HG03095 (cell line): ENCODE data around the gene TM6SF1.
"Not testable (repeated sequence)": the region's sequence is repeated elsewhere in the genome, so short reads cannot be mapped to it uniquely, and the experiment has no call there.

Source experiments
- ATAC-seq: cut with Tn5 transposase; IDR thresholded peaks from one replicate; pipeline ENCODE4 v1.9.1; 2021; ENCODE audit warnings: moderate library complexity; ENCODE audit not compliant: unreplicated experiment

The TM6SF1 gene

DNA sequence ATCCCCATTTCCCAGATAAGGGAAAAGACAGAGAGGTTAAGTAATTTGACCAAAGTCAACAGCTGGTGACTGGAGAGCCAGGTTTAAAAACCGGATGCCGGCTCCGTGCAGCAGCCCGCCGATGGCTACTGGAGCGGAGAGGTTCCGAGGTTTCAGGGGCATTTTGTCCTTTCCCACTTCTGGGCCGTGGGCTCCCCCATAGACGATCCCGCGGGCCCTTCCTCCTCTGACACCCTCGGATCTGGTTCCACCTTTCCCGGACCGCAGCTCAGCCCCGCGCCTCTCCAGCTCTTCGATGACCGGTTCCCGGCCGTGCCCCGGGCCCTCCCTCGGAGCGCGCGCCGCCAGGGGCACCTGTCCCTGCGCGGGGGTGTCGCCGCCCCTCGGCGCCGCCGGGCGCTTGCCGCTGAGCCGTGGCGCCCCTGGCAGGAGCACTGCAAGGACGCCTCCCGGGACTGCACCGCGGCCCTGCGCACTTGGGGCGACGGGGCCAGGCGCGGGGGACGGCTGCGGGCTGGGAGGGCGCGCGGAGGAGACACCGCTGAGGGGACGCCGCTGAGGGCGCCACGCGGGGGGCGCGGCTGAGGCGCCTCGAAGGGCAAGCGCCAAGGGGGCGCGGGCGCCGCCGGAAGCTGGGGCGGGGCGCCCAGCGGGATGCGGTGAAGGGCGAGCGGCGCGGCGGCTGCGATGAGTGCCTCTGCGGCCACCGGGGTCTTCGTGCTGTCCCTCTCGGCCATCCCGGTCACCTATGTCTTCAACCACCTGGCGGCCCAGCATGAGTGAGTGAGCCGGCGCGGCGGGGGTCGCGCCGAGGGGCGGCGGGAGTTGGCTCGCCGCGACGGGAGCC lies at the start of gene TM6SF1:
Gene TM6SF1, plus strand, starts transcription at position 652 of the 847 bp plus-strand sequence. Its CDS starts 36 bp downstream, at position 688.
- ATAC-seq = no peak

DNA sequence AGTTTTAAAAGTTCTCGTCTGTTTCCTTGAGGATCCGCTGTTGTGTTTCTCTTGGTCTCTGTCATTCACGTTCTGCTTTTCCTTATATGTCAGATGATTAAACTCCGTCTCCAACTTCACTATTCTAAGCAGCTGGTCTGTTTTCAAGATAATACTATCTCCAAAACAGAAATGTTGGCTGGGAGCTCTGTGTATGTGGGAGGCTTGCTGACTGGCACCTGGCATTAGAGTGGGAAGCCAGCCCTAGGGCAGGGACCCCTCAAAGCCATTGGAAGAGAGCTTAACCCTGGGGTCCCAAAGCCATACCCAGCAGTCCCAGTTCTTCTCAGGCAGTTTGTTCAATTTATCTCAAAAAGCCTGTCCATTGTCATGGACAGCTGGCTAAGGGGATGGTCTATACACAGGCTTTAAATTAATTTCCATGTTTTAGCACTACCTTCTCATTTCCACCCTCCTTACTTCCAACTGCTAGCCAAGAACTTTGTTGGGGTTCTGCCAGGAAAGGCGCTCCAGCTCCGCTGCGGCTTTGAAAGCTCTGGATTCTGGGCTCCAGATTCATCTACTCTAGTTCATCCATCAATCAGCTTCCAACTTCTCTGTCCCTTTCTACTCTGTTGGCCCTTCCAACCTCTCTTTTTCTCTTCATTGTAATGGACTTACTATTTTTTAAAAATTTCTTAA lies 49.6 kb upstream of the TM6SF1 start:
- ATAC-seq = no peak

DNA sequence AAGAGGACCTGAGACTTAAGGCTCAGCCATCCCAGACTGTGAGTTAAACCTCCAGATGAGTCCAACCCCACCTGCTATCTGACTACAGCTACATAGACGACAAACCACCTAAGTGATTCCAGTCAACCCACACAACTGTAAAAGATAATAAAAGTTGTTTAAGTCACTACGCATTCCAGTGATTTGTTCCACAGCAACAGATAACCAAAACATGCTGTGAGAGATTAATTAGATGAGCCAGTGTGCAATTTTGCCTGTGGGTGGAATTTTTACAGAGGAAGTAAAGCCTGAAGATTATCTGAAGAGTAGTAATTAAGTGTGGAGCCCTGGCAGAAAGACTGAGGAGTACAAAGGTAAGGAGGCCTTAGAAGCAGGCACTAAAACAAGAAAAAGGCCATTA lies 45.8 kb upstream of the TM6SF1 start:
- no peak for ATAC-seq

DNA sequence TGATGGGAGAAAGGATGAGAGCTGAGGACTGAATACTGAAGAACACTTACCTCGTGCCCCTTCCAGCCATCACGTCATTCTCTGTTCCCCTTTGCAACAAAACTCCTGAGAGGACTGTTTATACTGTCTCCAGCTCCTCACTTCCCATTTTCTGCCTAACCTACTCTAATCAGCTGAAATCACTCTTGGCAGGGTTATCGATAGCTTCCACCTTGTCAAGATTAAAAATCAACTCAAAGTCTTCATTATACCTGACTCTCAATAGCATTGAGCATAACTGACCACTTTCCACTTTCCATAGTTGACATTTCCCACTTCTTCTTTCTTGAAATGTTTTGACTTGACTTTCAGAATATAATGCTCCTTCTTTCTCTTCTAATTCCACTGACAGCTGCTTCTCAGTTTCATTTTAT lies 44.7 kb upstream of the TM6SF1 start:
- no peak for ATAC-seq

DNA sequence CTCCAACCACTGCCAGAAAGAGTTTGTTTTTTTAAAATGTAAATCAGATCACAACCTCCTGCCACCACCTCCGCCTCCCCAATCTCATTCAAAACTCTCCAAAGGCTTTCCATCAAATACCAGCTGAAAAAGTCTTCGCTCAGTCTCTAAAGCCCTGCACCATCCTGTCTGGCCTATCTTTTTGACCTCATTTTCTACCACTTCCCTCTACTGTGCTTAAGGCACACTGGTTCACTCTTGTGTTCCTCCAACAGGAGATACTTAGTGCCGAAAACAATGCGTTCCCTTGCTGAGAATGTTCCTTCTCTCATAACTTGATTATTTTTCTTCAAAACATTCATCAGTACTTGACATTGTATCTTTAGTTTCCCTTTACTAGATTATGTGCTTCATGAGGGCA lies 43.9 kb upstream of the TM6SF1 start:
- ATAC-seq = no peak

DNA sequence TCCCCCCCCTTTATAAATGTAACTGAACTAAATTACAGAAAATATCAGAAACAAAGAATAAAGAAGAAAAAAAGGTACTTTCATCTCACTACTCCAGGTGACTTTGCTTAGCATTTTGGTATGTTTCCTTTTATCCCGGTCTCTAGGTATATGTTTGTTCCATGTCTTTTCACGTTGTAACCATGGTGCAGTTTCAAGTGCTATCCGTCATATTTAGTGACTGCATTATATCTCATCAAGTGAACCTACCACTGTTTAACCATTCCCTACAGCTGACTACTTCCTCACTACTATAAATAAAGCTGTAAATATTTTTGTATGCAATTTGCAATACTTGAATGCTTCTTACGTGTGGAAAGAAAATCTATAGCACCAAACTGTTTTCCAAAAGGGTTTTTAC lies 42.6 kb upstream of the TM6SF1 start:
- no peak for ATAC-seq

DNA sequence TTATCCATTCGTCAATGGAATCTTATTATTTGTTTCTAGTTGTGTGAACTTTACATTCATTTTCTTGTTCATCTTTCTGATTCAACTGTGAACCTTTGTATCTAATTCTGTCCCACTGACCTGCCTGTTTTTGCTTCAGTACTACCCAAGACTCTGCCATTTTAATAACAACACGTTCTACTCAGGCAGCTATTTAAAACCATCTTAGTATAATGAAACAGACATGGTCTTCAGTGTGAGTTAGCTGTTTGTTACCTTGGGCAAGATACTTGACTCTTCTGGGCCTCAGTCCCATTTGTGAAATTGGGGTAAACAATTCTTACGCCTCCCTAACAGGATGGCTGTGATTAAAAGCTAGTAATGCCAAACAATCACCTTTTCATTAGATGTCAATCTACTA lies 42.0 kb upstream of the TM6SF1 start:
- no peak for ATAC-seq

DNA sequence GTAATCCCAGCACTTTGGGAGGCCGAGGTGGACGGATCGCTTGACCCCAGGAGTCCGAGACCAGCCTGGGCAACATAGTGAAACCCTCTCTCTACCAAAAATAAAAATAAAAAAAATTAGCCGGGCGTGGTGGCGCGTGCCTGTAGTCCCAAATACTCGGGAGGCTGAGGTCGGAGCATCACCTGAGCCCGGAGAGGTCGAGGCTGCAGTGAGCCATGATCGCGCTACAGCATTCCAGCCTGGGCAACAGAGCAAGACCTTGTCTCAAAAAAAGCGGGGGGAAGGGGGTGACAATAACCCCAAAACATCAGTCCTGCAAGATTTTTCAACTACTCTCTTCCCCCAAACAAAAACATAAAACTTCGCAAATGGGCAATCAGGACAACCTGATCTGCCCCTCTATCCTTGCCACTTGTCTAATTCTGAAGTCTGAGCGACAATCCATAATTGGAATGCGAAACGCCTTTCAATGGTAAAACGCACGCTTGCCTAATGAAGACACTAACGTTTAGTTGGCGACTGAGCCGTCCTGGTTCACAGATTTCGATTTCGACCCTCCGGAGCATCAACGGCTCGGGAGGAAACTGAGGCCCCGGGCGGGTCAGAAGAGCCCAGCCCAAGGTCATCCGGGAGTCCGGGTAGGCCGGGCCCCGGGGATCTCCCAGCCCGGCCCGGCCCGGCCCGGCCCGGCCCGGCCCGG lies 41.3 kb upstream of the TM6SF1 start:
- no peak for ATAC-seq

DNA sequence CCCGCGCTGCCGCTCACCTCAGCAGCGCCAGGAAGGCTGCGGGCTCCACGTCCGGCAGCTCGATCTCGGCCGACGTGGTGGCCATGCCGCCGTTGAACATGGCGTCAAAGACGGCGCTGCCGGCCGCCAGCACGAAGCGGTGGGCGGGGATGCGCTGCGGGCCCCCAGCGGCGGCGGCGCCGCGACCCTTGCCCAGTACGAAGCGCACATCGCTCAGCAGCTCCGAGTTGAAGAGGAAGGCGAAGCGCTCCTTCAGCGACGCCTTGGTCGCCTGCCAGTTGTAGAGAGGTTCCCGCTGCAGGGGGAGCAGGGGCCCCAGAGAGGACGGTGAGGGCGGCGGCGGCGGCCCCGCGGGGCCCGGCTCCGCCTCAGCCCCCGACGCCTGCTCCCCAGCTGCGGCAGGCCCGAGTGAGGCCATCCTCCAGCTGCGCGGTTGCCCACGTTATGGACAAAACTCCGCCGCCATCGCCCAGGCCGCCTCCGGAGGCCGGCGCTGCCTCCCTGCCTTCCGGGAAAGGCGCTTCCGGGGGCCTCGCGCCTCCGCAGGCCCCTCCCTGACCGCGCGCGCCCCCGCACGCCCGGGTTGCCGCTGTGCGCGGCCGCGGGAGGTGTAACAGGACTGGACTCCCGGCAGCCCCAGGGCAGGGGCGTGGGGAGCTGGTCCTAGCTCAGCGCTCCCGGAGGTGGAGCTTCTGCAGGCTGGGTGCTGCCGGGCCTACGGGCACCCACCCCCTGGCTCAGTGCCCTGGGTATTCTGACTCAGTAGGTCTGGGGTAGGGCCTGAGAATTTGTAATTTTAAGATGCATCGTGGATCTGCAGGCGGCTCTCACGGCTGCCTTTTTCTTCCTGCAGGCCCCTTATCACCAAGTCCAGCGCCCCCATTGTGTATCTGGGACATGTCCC lies 40.5 kb upstream of the TM6SF1 start, which contains the start of gene BTBD1:
Gene BTBD1, minus strand, starts transcription at position 519 of the 904 bp plus-strand sequence. Its CDS starts 101 bp downstream, at position 418.
- peak; percentile 85 for ATAC-seq

DNA sequence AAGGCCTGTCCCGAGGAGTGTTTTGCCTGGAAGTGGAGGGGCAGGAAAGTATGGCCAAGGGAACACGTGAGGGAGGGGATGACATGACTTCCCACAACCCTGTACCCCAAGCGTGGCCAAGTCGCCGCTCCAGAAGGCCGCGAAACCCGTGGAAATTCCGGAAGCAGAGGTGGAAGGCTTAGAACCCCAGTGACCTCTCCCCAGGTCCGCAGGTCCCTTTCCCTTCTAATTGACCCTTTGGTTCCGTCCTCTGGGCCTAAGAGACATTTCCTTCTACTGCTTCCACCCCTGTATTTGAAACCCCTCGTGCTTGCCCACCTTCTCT lies 39.8 kb upstream of the TM6SF1 start:
- ATAC-seq = no peak

DNA sequence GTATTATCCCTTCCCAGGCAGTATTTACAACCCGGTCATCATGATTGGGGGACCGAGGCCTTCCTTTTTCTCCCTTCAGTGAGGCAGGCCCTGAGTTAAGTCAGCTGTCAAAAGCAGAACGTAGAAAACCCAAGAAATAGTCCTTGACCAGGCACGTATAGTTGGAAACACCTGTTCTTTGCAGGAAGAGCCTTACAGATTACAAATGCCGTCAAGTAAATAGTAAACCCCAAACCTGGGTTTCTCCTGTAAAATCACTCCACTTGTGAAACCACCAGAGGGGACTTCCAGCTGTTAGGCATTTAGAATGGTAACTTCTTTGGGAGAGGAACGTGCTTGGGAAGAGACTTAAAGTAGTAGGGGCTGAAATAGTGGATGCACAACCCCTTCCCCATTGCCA lies 39.4 kb upstream of the TM6SF1 start:
- no peak for ATAC-seq

DNA sequence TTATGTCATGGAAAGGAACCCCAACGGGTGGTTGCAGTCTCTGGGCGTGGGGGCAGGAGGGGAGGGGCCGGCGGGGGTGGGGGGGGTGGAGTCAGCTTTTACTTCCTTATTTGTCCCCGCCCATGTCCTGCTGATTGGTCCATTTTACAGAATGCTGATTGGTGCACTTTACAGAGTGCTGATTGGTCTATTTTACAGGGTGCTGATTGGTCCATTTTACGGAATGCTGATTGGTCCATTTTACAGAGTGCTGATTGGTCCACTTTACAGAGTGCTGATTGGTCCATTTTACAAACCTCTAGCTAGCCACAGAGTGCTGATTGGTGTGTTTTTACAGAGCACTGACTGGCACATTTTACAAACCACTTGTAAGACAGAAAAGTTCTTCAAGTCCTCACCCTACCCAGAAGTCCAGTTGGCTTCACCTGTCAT lies 38.2 kb upstream of the TM6SF1 start:
- ATAC-seq = not testable (repeated sequence)

DNA sequence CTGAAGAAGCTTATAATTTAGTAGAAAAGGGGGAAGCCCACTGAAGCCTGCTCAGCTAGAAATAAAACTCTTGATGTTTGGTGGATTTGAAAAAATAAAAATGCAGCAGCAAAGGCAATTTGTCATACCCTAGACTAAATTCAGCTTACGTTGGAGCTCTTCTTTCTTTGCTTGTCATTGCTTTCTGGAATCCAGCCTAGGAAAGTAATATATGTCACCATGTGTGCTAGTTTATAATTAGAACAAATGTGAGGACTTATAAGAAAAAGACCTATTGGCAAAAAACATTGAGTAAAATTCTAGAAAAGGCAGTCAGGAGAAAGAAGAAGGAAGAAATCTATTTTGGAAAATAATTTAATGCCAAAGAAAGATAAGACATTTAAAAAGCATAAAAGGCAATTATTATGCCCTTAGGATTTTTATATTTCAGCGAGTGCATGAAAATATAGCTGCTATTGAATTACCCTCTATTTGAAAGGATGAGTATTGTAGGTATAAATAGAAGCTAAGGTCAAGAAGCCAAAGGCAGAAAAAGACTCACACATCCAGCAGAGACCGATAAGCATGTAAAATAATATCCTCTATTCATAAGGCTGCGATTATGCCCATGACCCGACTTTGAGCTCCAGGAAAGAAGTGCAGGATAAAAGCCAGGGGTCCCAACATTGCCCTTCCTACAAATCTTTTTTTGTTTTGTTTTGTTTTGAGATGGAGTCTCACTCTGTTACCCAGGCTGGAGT lies 29.8 kb upstream of the TM6SF1 start:
- ATAC-seq = no peak

DNA sequence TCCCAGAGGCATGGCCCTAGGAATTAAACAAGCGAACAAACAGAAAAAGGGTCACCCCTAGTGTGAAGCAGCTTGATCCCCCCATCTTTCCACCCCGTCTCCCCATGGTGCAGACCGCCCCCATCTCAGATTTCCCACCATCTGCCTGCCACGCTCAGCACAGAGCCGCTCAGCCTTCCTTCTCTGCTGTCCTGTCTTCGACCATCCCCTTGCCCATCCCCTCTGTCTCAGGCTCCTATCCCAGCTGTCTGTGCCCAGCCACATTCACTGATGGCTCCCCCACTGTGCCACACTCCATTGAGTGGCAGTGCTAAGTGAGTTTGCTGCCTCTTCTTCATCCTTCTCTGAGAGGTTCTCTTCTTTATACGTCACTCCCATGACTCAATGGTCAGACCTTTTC lies 28.7 kb upstream of the TM6SF1 start:
- ATAC-seq = no peak

DNA sequence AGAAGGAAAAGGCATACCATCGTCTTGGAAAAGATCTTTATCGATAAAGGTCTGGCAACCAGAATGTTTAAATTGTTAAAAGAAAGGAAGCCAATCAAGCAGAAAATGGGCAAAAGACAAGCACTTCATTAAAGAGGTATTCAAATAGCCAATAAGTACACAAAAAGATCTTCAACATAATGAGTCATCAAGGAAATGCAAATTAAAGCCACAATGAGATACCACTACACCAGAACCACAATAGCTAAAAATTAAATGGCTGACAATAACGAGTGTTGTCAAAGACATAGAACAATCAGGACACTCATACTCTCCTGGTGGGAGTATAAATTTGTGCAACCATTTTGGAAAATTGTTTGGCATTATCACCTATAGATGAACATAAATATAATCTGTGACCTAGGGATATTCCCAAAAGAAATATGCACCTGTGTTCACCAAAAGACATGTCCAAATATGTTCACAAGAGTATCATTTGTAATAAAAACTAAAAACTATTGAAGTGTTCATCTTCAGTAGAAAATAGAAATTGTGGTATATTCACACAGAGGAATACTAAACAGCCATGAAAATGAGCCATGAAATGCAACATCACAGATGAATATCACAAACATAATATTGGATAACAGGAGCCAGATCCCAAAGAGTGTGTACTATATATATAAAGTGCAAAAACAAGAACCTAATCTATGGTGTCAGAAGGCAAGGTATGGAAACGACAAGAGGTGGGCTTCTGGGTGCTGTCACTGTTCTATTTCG lies 26.0 kb upstream of the TM6SF1 start:
- no peak for ATAC-seq

DNA sequence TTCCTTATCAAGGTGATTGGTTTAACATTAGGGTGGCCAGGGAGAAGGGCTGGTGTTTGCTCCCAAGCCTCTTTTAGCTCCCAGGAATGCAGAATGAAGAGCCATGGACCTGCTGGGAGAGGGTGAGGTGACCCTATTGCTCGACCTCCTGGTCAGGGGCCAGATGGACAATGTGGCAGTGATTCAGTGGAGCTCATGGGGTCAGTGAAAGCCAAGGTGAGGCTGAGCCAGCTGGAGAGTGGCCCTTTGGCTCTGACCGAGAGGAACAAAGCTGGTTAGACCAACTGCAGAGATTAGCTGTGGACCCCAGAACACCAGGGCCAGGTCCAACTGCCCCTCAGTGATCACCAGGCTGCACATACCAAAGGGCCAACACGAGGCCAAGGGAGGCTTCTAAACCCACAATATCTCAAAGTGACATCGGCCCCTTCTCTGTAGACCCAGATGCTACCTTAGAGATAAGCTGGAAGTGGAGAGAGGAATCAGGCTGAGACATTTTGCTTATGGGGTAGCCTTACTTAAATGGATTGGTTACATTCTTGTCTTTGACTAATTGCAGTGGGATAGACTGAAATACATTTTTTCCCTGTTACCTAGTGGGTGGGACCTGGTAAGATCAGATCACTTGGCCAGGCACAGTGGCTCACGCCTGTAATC lies 24.6 kb upstream of the TM6SF1 start:
- no peak for ATAC-seq

DNA sequence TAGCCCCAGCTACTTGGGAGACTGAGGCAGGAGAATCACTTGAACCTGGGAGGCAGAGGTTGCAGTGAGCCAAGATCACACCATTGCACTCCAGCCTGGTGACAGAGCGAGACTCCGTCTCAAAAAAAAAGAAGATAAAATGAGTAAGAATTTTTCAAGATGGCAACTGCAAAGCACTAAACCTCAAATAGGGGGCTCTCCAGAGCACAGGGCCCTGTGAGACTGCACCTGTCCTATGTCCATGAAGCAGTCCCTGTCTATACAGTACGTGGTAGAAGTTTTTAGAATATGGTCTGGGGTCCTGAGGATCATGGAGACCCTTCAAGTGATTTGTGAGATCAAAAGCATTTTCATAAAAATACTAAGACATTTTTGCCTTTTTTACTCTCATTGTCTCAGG lies 22.0 kb upstream of the TM6SF1 start:
- ATAC-seq = not testable (repeated sequence)

DNA sequence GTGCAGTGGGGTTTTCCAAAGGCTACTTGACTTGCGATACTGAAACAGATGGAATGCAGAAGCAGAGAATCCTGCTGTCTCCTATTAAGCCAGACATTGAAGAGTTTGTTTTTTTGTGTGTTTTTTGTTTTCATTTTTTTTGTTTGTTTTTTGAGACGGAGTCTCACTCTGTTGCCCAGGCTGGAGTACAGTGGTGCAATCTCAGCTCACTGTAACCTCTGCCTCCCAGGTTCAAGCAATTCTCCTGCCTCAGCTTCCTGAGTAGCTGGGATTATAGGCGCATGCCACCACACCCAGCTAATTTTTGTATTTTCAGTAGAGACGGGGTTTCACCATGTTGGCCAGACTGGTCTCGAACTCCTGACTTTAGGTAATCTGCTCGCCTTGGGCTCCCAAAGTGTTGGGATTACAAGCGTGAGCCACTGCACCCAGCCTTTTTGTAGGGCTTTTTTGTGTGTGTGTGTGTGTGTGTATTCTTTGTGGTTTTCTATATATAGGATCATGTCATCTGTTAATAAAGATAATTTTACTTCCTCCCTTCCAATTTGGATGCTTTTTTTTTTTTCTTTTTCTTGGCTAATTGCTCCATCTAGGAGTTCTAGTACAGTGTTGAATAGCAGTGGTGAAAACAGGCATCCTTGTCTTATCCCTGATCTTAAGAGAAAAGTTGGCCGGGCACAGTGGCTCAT lies 21.4 kb upstream of the TM6SF1 start:
- not testable (repeated sequence) for ATAC-seq
